GM10266 (cell line): ENCODE results near the gene SIK3.
"Not testable (repeated sequence)": the region's sequence is repeated elsewhere in the genome, so short reads cannot be mapped to it uniquely, and the experiment has no call there.

Source experiments
- DNase-seq: peaks from one replicate; pipeline ENCODE4 v3.0.0; 2012; ENCODE audit errors: extremely low spot score
- CTCF ChIP-seq: IDR thresholded peaks from 2 replicates; pipeline ENCODE4 v1.5.1; 2012; ENCODE audit warnings: mild to moderate bottlenecking, low read depth; ENCODE audit not compliant: control insufficient read depth, insufficient read depth; ENCODE audit errors: missing control alignments

The SIK3 gene

GRCh38 chr11:117039270-117039669, 59.0 kb downstream of the SIK3 start:
- DNase-seq: no peak
- TF ChIP-seq CTCF: no peak

- no peak for DNase-seq
- TF ChIP-seq CTCF: no peak
Measured at GRCh38 chr11:117037975-117038350, 60.3 kb downstream of the SIK3 start.

- no peak for TF ChIP-seq CTCF
- DNase-seq: no peak
Measured at GRCh38 chr11:117037279-117037974, 60.8 kb downstream of the SIK3 start.

- no peak for DNase-seq
Measured at GRCh38 chr11:117034901-117035300, 63.3 kb downstream of the SIK3 start.

GRCh38 chr11:117026593-117027330, 71.5 kb downstream of the SIK3 start:
- no peak for TF ChIP-seq CTCF
- DNase-seq: no peak

More at GRCh38 chr11:117034901-117035300, 63.3 kb downstream of the SIK3 start:
- no peak for TF ChIP-seq CTCF

GRCh38 chr11:117023707-117024106, 74.5 kb downstream of the SIK3 start:
- DNase-seq: not testable (repeated sequence)

GRCh38 chr11:117023178-117023577, 75.0 kb downstream of the SIK3 start:
- TF ChIP-seq CTCF: no peak
- DNase-seq: no peak

- no peak for TF ChIP-seq CTCF
- DNase-seq: no peak
Measured at GRCh38 chr11:117022526-117022925, 75.7 kb downstream of the SIK3 start.
